ENCODE measurements around the gene COX6A2.
"Not testable (repeated sequence)": the region's sequence is repeated elsewhere in the genome, so short reads cannot be mapped to it uniquely, and the experiment has no call there.

Gene COX6A2

GRCh38 chr16:31436221-31437045, 8.3 kb upstream of the COX6A2 start:
- no peak for DNase-seq

GRCh38 chr16:31435341-31436220, 7.4 kb upstream of the COX6A2 start:
- DNase-seq, result no peak

DNA sequence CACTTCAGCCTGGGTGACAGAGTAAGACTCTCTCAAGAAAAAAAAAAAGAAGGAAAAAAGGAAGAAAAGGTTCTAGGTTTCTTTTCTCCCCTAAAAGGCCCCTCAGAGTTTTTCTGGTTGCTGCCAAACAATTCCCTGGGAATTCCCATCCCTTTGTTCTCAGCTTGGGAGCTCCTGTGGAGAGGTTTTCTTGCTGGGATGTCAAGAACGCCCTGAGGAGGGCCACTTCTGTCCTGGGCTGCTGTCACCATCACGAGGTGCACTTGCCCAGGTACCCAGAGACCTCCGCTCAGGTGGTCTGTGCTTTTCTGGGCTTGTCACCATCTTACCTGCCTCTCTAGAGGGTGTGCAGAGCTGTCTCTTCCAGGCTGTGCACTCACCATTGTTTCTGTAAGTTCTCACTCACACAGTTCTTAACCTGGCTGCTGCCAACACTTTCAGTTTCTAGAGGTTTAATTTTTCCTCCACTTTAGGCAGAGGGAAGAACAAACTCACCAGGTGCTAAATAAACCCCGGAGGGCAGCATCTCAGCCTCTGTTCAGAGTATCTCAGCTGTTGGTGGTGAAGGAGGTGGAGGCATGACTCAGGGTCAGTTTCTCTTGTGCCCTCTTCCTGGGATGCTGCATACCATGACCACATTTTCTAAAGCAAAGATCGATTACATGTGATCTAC, 2.4 kb upstream of the COX6A2 start:
- no peak for DNase-seq

GRCh38 chr16:31429796-31430195, 1.6 kb upstream of the COX6A2 start:
- no peak for DNase-seq

DNA sequence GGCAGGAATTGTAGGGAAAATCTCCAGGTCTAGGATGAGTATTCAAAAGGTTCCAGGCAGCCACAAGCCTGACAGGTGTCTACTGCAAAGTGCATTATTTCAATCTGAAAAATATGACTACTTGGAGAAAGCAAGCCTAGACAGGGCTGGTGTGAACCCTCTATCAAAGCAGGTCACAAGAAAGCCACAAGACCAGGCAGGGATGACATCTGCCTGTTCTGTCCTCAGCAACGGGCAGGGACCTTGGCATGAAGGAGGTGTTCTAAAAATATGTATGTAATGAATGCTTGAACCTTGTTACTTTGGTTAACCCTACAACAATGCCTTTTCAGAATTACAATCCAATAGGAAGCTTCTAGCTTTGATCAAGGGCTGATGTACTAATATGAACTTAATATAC, 1.2 kb upstream of the COX6A2 start:
- no peak for DNase-seq

GRCh38 chr16:31428638-31429247, 583 bp upstream of the COX6A2 start:
- no peak for DNase-seq

DNA sequence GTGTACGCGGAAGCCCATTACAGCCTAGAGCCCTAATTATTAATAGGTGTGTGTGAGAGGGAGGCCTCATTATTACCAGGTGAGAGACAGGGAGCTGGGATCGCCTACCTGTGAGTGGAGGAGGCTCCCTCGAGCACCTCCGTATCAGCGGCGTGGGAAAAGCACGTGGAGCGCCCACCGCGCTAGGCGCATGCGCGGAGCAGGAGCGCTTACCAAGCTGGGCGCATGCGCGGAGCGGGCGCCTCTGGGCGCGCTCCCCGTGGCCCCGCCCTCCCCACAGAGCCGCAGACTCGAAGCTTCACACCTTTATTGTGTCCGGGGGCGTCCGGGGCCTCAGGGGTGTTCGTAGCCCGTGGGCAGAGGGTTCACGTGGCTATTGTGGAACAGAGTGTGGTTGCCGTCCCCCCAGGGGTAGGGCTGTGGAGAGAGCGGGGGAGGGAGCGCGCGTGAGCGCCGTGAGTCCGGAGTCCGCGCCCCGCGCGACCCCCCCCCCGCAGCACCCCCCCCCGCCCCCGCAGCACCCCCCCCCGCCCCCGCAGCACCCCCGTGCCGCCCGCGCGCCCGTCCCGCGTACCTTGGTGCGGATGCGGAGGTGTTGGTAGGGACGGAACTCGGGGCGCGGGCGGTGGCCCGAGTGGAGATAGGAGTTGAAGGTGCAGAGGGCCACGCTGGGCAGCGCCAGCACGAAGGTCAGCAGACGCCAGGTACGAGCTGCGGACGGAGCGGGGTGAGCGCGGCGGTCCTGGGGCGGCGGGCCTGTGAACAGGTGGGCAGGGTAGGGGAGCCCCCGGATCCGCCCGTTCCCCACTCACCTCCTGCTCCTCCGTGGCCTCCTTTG, 500 bp downstream of the COX6A2 start:
- DNase-seq, result peak; percentile 69

GRCh38 chr16:31423801-31424200, 4.4 kb downstream of the COX6A2 start:
- DNase-seq, result no peak

- DNase-seq, result no peak
These were observed 4.9 kb downstream of the COX6A2 start for GRCh38 chr16:31423241-31423640.

GRCh38 chr16:31421587-31421986, 6.6 kb downstream of the COX6A2 start:
- no peak for DNase-seq

- no peak for DNase-seq
These were observed 8.1 kb downstream of the COX6A2 start for GRCh38 chr16:31420037-31420436.

GRCh38 chr16:31417916-31418315, 10.2 kb downstream of the COX6A2 start:
- no peak for DNase-seq

DNA sequence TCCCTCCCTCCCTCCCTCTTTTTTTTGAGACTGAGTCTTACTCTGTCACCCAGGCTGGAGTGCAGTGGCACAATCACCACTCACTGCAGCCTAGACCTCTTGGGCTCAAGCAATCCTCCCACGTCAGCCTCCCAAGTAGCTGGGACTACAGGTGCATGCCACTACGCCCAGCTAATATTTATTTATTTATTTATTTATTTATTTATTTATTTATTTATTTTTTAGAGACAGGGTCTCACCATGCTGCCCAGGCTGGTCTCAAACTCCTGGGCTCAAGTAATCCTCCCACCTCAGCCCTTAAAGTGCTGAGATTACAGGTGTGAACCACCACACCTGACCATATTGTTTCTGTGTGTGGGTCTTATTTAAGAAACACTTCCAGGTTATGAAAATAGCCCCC, 11.1 kb downstream of the COX6A2 start:
- DNase-seq, result not testable (repeated sequence)

DNA sequence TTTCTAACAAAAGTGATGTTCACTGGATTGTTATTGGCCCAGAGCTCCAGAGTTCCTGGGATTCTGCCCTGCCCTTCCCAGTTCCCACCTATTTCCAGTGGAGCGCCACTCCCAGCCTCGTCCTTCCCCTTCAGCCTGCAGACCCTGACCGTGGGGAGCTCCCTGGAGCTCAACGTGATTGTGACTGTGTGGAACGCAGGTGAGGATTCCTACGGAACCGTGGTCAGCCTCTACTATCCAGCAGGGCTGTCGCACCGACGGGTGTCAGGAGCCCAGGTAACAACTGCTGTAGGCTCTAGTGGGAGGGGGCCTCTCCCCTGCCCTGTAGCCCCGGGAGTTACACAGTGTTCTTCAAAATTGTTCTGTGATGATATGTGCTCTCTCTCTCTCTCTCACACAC, 11.8 kb downstream of the COX6A2 start:
- DNase-seq, result no peak

DNA sequence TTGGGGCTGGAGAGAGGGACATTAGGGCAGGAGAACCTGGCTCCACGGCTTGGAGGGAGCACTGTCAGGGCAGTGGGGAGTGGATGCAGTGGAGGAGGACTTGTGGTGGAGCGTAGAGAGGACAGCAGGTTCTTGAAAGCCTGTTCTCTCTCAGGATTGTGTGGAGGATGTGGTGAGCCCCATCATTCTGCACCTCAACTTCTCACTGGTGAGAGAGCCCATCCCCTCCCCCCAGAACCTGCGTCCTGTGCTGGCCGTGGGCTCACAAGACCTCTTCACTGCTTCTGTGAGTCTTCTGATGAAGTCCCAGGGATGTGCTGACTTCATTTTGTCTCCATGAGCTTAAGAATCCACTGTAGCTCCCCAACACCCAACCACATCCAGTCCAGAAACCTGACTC, 13.5 kb downstream of the COX6A2 start:
- DNase-seq, result no peak

DNA sequence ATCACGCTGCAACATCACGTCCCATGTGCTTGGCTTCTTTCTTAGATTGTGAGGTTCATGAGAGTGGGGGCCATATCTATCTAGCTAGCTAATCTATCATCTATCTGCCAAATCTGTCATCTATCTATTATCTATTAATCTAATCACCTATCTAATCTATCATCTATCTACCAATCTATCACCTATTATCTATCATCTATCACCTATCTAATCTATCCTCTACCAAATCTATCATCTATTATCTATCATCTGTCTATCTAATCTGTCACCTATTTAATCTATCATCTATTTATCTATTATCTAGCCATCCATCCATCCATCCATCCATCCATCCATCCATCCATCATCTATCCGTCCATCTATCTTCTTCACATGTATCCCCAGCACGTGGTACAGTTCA, 14.2 kb downstream of the COX6A2 start:
- DNase-seq, result no peak

DNA sequence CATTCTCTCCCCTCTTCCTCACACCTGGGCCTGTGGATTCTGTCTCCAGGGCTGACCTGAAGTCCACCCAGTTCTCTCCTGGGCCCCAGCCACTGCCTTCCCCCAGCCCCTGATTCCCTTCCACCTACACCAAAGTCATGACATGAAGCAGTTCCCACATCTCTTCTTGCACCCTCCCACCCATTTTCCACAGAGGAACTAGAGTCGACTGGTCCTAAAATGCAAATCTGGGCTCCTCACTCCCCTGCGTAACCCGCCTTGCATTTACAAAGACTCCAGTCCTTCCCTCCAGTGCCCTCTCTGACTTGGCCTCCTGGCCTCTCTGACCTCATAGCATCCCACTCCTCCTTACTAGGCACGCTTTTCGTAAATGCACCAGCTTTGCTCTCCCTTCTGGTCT, 14.8 kb downstream of the COX6A2 start:
- no peak for DNase-seq

DNA sequence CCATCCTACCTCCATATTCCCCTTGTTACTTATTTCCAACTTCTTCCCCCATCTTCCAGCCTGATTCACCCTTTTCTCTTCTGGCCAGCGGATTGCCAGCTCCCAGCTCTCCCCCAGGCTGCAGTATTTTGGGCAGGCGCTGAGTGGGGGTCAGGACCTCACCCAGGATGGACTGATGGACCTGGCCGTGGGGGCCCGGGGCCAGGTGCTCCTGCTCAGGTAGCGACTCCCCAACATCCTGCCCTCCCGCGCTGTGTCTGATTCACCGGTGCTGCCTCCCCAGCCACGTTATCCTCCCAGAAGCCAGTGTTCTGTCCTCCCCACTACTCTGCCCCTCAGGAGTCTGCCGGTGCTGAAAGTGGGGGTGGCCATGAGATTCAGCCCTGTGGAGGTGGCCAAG, 15.4 kb downstream of the COX6A2 start:
- DNase-seq, result no peak

DNA sequence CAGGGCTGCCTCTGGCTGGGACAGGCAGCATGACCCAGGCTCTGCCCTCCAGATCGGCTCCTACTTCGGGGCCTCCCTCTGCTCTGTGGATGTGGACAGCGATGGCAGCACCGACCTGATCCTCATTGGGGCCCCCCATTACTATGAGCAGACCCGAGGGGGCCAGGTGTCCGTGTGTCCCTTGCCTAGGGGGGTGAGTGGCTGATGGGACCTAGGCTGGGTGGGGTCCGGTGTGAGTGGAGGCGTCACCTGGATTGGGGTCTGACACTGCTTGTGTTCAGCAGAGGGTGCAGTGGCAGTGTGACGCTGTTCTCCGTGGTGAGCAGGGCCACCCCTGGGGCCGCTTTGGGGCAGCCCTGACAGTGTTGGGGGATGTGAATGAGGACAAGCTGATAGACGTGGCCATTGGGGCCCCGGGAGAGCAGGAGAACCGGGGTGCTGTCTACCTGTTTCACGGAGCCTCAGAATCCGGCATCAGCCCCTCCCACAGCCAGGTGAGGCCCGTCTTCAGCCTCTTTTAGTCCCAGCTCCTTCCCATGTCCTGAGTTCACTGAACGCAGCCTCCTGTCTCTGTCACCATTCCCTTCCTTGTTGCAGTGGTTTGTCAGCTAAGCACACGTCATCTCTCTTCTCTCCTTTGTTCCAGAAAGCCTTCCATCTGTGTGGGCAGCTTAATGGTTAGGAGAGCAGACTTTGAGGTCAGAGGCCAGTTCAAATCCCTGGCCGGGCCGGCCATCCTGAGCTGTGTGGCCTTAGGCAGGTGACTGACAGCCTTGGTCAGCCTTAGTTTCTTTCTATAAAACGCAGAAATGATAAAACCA, 16.9 kb downstream of the COX6A2 start:
- no peak for DNase-seq

DNA sequence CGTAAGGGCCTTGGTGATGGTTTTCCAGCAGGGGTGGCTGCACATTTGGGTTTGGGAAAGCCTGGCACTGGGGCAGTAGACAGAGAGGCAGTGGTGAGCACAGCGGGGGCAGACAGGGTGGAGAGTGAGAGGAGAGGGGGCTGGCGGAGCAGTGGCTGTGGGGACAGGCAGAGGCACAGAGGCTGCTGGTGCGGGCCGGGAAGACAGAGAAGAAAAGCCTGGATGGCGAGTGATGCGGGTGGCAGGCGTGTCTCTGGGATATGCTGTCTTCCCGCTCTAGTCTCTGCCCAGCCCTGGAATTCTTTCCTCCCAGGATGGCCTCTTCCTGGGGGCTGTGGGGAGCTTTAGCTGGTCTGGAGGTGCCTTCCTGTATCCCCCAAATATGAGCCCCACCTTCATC, 18.1 kb downstream of the COX6A2 start:
- DNase-seq, result no peak

- DNase-seq, result no peak
These were observed 18.7 kb downstream of the COX6A2 start for GRCh38 chr16:31409433-31409832.
